Epithelial cell of esophagus (primary cell): Measurements from ENCODE around the gene FAM240A.

Source experiments
- DNase-seq: peaks from one replicate; pipeline ENCODE4 v3.0.0; 2010; ENCODE audit warnings: low read depth
- H3K4me3 ChIP-seq: 2 replicates; pipeline ENCODE4 v1.5.1; 2011; ENCODE audit warnings: mild to moderate bottlenecking, low read length, control low read depth
- TF ChIP-seq, protein P1 (sequence below): IDR thresholded peaks from 2 replicates; pipeline ENCODE4 v1.5.1; 2011; ENCODE audit warnings: low read depth, mild to moderate bottlenecking, low read length, control low read depth, inconsistent platforms; ENCODE audit not compliant: insufficient read depth; ENCODE audit errors: missing control alignments

The FAM240A gene

DNA sequence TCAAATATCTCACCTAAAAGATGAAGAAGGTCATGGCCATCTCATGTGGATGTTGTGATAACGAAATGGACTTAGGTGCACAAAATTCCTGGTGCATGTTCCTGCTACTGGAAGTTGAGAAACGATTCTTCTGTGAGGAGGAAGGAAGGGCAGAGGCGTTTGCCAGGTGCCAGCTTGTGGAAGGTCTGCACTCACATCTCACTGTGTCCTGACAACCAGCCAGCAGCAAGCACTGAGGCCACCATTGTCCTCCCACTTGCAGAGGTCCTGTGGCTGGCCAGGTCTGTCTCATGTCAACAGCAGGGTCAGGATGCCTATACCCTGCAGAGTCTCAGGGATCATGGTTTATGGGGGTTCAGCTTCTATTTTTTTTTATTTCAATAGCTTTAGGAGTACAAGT is 3.7 kb downstream of the FAM240A start:
- TF ChIP-seq, protein P1, sequence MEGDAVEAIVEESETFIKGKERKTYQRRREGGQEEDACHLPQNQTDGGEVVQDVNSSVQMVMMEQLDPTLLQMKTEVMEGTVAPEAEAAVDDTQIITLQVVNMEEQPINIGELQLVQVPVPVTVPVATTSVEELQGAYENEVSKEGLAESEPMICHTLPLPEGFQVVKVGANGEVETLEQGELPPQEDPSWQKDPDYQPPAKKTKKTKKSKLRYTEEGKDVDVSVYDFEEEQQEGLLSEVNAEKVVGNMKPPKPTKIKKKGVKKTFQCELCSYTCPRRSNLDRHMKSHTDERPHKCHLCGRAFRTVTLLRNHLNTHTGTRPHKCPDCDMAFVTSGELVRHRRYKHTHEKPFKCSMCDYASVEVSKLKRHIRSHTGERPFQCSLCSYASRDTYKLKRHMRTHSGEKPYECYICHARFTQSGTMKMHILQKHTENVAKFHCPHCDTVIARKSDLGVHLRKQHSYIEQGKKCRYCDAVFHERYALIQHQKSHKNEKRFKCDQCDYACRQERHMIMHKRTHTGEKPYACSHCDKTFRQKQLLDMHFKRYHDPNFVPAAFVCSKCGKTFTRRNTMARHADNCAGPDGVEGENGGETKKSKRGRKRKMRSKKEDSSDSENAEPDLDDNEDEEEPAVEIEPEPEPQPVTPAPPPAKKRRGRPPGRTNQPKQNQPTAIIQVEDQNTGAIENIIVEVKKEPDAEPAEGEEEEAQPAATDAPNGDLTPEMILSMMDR, result no peak
- no peak overlapping the region for H3K4me3 ChIP-seq
- DNase-seq, result no peak

DNA sequence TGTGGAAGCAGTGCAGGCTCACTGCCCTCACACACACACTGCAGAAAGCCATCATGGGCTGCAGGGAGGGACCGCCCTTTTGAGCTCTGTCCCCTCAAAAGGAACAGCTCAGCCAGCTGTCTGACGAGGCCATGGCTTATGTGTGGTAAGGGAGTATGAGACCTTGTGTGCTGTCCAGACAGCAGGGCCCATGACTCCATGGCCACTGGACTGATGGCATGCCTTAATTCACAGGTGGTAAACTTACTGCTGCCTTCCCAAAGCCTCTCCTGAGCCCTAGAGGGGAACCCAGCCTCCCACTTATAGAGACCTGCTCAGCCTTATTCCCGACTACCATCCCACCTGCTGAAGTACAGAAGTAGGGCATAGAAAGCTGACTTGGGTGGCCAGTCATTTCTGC is 5.6 kb downstream of the FAM240A start:
- DNase-seq, result no peak
- H3K4me3 ChIP-seq, result no peak overlapping the region
- TF ChIP-seq, protein P1, result no peak

DNA sequence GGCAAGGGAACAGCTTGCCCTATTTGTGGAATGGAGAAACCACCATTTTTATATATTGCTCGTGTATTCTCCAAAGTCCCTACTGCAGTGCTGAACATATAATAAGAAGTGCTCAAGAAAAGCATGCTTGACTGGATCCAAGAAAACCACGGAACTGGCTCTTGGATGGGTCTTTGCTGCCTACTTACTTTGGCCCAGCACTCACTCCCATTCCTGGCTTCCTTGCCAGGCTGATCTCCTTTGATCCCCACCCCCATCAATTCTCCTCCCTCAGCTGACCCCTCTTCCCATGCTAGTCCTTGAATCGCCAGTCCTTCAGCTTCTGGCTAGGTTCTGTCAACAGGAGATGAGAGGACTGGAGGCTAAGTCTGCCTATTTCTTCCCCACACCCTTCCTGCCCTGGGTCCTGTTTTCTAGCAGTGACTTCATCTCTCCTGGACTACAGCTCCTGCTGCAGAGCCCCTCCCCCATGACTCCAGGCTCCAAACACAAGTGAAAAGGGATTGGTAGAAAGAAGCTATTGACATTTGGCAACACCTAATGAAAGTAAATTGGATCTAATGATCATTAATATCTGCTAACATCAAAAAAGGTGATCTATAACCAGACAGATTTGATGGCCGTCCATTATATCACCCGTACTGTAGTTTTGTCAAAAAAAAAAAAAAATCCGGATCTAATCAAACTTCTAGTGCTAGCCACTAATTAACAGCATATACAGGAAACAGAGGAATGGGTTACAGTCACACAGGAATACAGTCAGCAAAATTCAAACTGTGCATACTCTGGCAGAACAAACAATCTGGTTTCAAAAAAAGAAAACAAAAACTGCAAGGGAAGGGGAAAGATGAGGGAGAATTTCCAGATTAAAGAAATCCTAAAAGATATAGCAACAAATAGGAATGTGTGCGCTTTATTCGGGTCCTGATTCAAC is 7.8 kb downstream of the FAM240A start:
- no peak overlapping the region for H3K4me3 ChIP-seq
- peak; percentile 7 for DNase-seq
- TF ChIP-seq, protein P1, result no peak

DNA sequence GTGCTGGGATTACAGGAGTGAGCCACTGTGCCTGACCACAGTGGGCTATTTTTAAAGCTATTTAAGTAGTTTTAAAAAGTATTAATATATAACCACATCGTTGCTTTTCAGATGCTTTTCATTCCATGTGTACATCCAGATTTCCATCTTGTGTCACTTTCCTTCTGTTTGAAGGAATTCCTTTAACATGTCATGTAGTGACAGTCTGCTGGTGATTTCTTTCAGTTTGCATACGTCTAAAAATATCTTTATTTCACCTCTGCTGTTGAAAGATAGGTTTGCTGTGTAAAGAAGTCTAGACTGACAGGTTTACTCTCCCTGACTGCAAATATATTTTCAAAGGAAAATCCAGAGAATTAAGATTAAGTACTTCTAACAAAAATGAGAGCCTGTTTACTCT is 12.2 kb downstream of the FAM240A start:
- no peak for DNase-seq

DNA sequence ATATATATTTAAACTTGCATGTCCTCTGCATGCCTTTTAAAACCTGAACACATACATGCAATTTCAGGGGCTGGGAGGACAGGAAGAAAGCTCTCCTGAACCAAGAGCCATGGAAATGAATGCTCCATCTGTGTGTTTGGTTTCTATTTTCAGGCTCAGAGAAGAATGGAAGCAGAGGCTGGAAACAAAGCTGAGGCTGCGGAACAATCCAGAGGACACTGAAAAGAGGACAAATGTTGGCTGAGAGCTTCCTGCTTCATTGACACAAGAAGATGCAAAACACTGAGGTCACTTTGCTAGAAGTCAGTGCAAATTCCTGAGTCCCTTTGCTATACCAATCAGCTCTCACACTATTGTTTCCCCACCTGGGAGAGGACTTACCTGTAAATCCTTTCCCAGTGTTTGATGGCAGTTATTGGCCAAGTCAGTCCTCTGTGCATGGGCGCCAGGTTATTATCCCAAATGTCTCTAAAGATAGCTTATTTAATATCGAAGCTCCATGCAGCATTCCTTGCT is 12.7 kb downstream of the FAM240A start:
- TF ChIP-seq, protein P1, result no peak
- no peak overlapping the region for H3K4me3 ChIP-seq
- DNase-seq, result no peak

More for the DNA sequence above, 12.2 kb downstream of the FAM240A start:
- H3K4me3 ChIP-seq, result no peak overlapping the region
- TF ChIP-seq, protein P1, result no peak

DNA sequence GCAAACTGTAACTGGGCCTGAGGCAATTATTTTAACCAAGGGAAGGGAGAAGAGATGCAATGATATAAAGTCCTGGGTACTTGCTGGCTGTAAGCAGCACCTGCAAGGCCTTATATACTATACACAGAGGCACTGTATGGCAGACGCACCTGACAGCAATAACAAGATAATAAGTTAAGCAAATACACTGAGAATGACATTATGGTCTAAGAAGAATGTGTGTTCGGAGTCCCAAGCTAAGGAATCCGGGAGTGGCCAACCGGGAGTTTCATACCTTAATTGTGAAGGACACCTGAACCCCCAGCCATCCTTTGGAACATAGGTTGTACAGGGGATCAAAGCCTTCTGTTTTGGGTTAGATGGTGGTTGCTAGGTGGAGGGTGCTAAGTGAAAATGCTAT is 13.7 kb downstream of the FAM240A start:
- H3K4me3 ChIP-seq, result no peak overlapping the region
- TF ChIP-seq, protein P1, result no peak
- DNase-seq, result no peak
